GM12872 (cell line): ENCODE results near the gene TFIP11.

Experiments
- CTCF ChIP-seq: IDR thresholded peaks from 3 replicates; pipeline ENCODE4 v1.5.1; 2011; ENCODE audit warnings: low read depth, mild to moderate bottlenecking, low read length, moderate library complexity; ENCODE audit not compliant: insufficient read depth

The TFIP11 gene

GRCh38 chr22:26512149-26512793, at the start of gene TFIP11:
TFIP11 (minus strand) TSS chr22:26512473; CDS start chr22:26510272, 2,201 bp downstream.
- no peak for TF ChIP-seq CTCF

- no peak for TF ChIP-seq CTCF
Observed at GRCh38 chr22:26561756-26562417, 49.6 kb upstream of the TFIP11 start.

GRCh38 chr22:26559961-26560575, 47.8 kb upstream of the TFIP11 start:
- no peak for TF ChIP-seq CTCF

GRCh38 chr22:26558248-26558895, 46.1 kb upstream of the TFIP11 start:
- no peak for TF ChIP-seq CTCF

- no peak for TF ChIP-seq CTCF
Observed at GRCh38 chr22:26556904-26557303, 44.6 kb upstream of the TFIP11 start.

- no peak for TF ChIP-seq CTCF
Observed at GRCh38 chr22:26555478-26555877, 43.2 kb upstream of the TFIP11 start.

- no peak for TF ChIP-seq CTCF
Observed at GRCh38 chr22:26554956-26555355, 42.7 kb upstream of the TFIP11 start.
